ENCODE results near the gene FLNC.

Gene FLNC

DNA sequence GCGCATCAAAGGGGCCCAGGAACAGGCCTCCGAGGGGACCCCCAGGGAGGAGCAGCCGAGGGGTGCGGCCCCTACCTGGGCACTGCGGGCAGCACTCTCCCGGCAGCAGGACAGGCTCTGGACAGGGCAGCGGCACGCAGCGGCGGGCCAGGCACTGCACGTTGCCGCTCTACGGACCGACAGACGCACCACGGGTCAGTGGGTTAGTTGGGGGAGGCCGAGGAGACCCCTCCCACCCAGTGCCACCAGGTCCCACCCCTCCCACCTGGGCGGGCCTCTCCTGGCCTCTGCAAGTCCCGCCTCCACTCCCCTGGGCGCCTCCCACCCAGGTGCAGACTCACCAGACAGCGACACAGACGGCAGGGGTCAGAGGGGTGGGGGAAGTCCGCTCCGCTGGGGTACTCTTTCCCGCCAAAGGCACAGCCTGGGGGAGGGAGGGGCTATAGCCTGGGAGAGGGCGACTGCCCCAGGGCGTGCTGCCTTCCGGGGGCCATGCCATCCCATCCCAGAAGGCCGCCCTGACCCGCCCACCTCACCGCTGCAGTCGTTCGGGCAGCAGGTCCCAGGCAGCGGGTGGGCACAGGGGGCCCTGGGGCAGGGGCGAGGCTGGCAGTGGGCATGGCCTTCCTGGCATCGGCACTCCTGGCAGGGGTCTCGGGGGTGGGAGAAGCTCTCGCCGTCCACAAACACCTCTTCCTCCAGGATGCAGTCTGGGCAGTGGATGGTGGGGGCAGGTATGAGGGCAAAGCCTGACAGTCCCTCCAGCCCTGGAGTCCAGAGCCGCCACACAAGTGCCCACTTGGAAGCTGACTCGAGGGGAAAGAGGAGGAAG is 61.1 kb downstream of the FLNC start:
- DNase-seq (ENCODE audit: low read depth in 2 of 2), result no peak

GRCh38 chr7:128891942-128892269 is 61.7 kb downstream of the FLNC start:
- DNase-seq (ENCODE audit: low read depth in 2 of 2), result no peak

DNA sequence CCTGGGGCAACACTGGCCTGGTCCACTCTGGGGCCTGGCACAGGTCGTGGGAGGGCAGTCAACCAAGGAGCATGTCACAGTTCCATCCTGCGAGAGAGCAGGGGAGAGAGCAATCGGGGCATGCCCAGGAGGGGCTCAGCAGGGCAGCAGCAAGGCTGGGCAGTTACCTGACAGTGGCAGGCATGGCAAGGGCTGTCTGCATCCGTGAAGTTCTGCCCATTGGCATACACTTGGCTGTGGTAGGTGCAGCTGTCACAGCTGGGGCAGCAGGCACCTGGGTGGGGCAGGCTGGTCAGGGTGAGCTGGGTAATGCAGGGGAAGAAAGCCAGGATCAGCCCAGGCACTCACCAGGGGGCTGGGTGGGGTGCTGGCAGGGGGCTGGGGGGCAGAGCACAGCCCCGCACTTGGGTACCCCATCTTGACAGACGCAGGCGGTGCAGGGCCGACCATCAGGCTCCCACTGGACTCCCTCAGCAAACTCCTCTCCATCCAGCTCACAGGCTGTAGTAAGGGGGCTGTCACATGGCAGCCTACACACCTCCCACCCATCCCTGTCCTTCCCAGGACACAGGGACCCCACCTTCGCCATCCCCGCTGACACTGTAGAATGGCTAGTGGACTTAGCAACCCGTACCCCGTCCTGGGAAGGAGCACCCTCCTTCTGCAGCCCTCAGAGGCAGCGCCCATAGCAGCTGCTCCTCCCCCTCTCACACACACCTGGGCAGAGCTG is 62.5 kb downstream of the FLNC start:
- no peak for DNase-seq (ENCODE audit: low read depth in 2 of 2)

- DNase-seq (ENCODE audit: low read depth in 2 of 2), result no peak
These were observed 63.3 kb downstream of the FLNC start for GRCh38 chr7:128893251-128894100.

DNA sequence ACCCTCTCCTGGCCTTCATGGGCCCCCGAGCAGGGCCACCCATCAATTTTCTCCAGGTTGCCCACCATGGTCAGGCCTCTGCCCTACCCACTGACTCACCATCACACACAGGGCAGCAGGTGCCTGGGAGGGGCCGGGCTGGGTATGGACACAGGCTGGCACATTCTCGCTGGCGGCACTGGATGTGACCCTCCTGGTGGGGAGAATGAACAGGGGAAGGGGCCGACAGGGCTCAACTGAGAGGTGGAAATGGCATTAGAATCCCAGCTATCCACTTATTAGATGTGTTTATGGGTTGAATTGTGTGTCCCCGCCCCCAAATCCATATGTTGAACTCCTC is 63.9 kb downstream of the FLNC start:
- no peak for DNase-seq (ENCODE audit: low read depth in 2 of 2)

DNA sequence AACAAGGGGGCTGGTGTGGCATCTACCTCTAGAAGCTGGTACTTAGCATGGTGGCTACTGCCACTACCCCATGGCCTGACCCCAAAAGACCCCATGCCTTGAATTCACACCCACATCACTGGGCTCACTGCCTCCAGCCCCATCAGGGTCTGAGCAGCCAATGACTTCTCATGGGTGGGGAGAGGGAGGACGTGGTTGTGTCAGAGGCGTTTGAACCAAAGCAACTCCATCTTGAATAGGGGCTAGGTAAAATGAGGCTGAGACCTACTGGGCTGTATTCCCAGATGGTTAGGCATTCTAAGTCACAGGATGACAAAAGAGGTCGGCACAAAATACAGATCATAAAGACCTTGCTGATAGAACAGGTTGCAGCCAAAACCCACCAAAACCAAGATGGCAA is 65.1 kb downstream of the FLNC start:
- no peak for DNase-seq (ENCODE audit: low read depth in 2 of 2)

- no peak for DNase-seq (ENCODE audit: low read depth in 2 of 2)
These were observed 69.2 kb downstream of the FLNC start for GRCh38 chr7:128899392-128899791.

DNA sequence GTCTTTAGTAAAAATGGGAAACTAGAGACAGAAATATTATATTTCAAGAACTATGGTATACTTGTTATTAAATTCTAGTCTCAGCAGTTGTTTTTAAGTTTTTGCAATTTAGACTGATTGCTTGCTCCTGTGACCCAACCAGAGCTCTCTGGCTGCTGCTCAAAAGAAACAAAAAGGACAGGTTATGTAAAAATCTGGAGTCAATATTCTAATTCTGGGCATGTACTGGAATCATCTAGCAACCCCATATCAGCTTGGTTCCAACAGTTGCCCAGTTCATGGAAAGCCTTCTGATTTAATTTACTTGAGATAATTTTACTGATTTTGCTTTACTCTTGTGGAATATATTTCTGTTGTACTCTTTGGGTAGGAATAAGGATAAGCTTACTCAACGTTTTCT is 70.0 kb downstream of the FLNC start:
- DNase-seq (ENCODE audit: low read depth in 2 of 2), result no peak

DNA sequence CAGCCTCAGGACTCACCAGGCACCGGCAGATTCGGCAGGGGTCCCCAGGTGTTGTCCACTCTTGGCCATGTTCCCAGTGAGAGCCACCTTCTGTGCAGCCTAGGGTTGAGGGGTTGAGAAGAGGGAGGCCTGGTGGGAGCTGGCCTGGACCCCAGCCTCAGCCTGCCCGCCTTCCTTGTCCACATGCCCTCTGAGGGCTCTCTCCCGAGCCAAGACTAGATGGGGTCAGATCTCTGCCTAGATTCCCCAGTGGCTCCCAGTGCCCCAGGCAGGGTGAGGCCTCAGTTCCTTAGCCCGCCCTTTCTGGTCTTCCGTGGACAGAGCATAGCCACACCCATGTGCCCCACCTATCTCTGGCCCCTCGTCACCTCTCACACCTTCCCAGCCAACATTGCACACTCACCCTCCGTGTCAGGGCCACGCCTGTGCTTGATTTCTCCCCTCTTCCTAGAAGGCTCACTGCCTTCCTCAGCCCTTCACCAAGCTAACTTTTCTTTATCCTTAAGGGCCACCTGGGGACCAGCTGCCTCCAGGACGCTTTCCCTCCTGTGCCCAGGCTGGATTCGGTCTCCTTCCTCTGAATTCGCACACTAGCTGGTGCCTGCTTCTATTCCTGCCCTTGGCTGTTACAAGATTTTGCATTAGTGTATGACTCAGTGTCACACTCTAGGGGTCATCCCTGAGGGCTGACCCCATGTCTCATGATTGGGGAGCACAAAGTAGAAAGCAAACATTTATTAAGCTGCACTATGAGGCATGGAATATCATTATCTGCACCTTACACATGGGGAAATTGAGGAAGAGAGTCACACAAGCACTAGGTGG is 72.8 kb downstream of the FLNC start:
- no peak for DNase-seq (ENCODE audit: low read depth in 2 of 2)

DNA sequence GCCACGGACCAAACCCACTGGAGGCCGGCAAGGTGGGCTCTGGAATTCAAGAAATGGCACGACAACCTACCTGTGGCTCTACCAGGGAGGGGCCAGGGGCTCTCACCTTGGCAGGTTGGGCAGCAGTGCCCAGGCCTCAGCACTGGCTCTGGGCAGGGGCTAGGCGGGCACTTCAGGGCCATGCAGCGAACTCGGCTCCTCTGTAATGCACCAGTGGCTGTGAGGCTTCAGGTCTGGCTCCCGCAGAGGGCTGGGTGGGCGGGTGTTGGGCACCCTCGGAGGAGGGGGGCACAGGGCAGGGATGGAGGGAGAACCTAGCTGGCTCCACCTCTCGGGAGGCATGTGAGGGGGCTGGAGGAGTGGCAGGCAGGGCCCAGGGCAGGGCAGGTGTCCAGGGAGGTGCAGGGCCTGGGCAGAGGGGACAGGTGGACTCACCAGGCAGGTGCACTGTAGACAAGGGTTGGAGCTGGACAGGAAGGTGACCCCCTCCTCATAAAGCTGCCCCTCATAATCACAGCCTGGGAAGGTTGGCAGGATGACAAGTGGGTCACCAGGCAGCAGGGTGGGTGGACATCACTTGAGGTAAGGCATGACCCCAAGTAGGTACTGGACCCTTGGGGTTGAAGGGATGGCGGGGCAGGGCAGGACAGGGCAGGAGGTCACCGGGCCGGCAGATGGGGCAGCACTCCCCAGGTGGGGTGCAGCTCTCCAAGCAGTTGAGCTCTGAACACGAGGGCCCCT is 73.6 kb downstream of the FLNC start:
- no peak for DNase-seq (ENCODE audit: low read depth in 2 of 2)

GRCh38 chr7:128904381-128905197 is 74.4 kb downstream of the FLNC start:
- DNase-seq (ENCODE audit: low read depth in 2 of 2), result no peak

DNA sequence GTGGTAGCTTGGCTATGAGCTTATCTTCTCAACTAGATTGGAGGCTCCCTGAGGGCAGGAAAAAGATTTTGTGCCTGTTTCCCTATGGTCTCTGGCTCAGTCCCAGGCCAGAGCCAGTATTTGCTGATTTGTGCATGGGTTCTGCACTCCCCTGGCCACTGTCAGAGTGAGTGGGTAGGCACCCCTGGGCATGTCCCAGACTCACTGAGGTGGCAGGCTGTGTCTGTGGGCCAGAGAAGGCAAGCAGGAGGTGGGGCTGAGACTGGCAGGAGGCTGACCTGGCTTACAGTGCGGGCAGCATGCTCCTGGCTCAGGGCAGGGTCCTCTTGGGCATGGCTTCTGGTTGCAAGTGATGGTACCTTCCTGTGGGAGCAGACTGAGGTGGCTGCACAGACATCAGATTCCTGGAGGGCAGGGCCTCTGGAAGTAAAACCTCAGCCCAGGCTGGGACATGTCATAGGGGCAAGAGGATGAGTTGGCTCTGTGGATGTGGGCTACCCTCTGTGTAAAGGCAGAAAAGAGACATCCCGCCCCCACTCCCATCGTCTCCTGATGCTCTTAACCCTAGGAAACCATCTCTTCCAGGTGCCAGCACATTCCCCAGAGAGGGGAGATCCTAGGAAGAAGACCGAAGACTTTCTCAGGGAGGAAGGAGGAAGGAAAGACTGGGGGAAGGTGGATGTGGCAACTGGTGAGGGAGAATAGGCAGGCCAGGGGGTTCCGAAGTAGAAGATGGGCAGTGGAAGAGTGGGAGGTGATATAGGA is 76.0 kb downstream of the FLNC start:
- DNase-seq (ENCODE audit: low read depth in 2 of 2), result no peak

GRCh38 chr7:128906766-128907559 is 76.8 kb downstream of the FLNC start:
- DNase-seq (ENCODE audit: low read depth in 2 of 2), result no peak
